Iris pigment epithelial cell (primary cell): ENCODE measurements around the gene ASTN2.
"Not testable (repeated sequence)": the region's sequence is repeated elsewhere in the genome, so short reads cannot be mapped to it uniquely, and the experiment has no call there.

Experiments used
- DNase-seq: peaks from one replicate; pipeline ENCODE4 v3.0.0-alpha.2; 2011; ENCODE audit warnings: low read depth

Gene ASTN2

GRCh38 chr9:116861321-116861720 lies 553.5 kb downstream of the ASTN2 start:
- no peak for DNase-seq

GRCh38 chr9:116860509-116861120 lies 554.2 kb downstream of the ASTN2 start:
- DNase-seq: peak; percentile 60

GRCh38 chr9:116859763-116860162 lies 555.1 kb downstream of the ASTN2 start:
- no peak for DNase-seq

GRCh38 chr9:116857321-116857720 lies 557.5 kb downstream of the ASTN2 start:
- DNase-seq: no peak

GRCh38 chr9:116855881-116856662 lies 558.8 kb downstream of the ASTN2 start:
- DNase-seq: no peak

GRCh38 chr9:116849721-116850120 lies 565.1 kb downstream of the ASTN2 start:
- DNase-seq: no peak

- DNase-seq: no peak
Measured at GRCh38 chr9:116844621-116845020, 570.2 kb downstream of the ASTN2 start.

GRCh38 chr9:116843863-116844620 lies 570.8 kb downstream of the ASTN2 start:
- DNase-seq: no peak

GRCh38 chr9:116842658-116843057 lies 572.2 kb downstream of the ASTN2 start:
- no peak for DNase-seq

GRCh38 chr9:116838468-116838867 lies 576.4 kb downstream of the ASTN2 start:
- DNase-seq: not testable (repeated sequence)

GRCh38 chr9:116837018-116837989 lies 577.6 kb downstream of the ASTN2 start:
- no peak for DNase-seq

GRCh38 chr9:116830321-116830720 lies 584.5 kb downstream of the ASTN2 start:
- DNase-seq: not testable (repeated sequence)

- DNase-seq: no peak
Measured at GRCh38 chr9:116821633-116822229, 593.1 kb downstream of the ASTN2 start.

GRCh38 chr9:116819116-116819515 lies 595.7 kb downstream of the ASTN2 start:
- no peak for DNase-seq

- no peak for DNase-seq
Measured at GRCh38 chr9:116817762-116818161, 597.1 kb downstream of the ASTN2 start.

GRCh38 chr9:116816484-116816883 lies 598.4 kb downstream of the ASTN2 start:
- no peak for DNase-seq

- DNase-seq: no peak
Measured at GRCh38 chr9:116815835-116816234, 599.0 kb downstream of the ASTN2 start.

- no peak for DNase-seq
Measured at GRCh38 chr9:116813031-116813300, 601.9 kb downstream of the ASTN2 start.

GRCh38 chr9:116812231-116813030 lies 602.4 kb downstream of the ASTN2 start:
- peak; percentile 11 for DNase-seq

GRCh38 chr9:116809656-116810055 lies 605.2 kb downstream of the ASTN2 start:
- no peak for DNase-seq

- peak; percentile 28 for DNase-seq
Measured at GRCh38 chr9:116806075-116806474, 608.8 kb downstream of the ASTN2 start.
